NCI-H146 treated with DMSO at 0.1 percent for 48 hours (cell line): Measurements from ENCODE around the gene TBC1D32.
"Not testable (repeated sequence)": the region's sequence is repeated elsewhere in the genome, so short reads cannot be mapped to it uniquely, and the experiment has no call there.

Experiments
- DNase-seq: peaks from one replicate; lab custom pipeline; 2025; ENCODE audit not compliant: unreplicated experiment; lab: John Stamatoyannopoulos, UW

The TBC1D32 gene

DNA sequence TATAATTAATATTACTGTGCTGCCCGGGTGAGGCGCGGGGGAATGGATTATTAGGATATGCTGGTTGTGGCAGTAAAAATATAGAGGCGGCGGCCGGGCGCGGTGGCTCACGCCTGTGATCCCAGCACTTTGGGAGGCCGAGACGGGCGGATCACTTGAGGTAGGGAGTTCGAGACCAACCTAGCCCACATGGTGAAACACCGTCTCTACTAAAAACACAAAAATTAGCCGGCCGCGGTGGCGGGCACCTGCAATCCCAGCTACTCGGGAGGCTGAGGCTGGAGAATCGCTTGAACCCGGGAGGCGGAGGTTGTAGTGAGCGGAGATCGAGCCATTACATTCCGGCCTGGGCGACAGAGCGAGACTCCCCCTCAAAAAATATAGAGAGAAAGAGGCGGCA is 586 bp downstream of the TBC1D32 start:
- DNase-seq = not testable (repeated sequence)

DNA sequence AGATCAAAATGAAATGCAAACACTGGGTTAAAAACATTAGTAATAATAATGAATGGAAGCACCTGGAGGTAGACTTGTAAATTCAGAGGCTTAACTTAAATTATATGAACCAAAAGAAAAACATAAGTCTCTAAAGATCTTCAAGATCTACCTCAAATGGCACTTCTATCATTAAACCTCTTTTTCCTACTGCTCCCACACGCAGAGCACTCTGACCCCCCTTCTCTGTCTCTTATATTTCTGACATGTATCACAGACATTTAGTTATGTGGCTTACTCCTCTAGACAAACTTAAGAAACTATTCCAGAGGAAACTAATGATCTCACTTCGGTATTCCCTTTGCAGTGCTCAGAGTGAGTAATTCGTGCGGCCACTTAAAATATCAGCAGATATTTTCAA is 1.1 kb downstream of the TBC1D32 start:
- DNase-seq = no peak

DNA sequence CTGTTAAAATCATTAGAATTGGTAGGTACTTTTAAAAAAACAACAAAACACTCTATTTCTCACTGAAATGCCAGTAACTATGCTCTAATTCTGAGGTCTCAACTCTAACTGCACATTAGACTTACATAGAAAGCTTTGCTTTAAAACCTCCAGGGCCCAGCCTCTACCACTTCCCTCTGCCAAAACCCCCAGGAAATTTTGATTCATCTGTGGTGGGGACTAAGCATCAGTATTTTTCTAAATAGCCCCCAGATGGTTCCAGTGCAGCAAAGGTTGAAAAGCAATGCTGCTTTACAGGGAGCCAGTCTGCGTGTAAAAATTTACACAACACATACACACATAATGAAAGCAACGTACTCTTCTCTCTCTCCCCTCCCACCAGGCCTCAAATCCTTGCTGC is 3.8 kb downstream of the TBC1D32 start:
- no peak for DNase-seq

DNA sequence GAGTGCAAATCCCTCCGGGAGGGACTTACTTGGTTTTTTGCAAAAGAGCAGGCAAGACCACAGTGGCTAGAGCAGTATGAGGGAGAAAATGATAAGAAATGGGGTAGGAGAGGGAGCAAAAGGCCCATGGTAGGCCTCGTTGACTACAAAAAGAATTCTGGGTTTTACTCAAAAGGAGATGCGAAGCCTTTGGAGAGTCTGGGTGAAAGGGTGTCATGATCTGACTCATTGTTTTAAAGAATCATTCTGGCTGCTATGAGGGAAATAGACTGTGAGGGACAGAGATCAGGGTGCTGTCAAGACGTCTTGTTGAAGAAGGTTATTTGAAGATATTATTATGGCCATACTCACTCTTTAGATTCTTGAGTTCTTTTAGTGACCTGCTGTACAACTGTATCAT is 13.0 kb downstream of the TBC1D32 start:
- no peak for DNase-seq

DNA sequence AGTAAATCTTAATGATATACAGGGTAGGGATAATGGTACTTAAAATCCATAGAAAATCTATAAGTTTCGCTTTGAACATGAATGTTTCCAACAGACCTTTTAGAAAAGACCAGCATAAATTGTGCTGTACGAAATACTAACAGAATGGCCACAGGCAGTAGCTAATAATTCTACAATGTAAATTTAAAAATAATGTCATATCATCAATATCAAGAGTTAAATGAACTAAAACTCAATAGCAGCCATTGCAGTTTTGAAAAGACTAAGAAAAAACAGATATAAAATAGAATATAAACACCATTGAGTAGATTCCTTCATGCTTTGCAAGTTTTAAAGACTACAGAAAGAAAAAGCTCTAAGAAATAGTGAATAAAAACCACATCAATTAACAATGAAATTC is 14.7 kb downstream of the TBC1D32 start:
- no peak for DNase-seq

DNA sequence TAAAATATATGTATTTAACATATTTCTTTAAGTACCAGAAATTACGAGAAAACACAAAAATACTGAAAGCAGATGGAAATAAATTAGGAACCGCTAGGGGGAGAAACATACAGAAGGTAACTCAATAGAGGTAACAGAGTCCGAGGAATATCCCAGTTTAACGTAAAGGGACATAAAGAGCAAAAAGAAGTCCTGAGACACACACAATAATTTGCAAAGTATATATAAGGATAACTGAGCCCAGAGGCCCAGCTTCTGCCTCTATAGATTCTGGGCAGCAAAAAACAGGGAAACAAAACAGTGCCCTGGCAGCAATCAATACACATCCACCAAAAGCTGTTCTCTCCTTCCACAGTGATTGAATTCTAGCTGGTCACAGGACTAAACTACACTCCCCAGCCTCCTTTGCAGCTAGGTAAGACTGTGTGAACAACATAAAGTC is 15.1 kb downstream of the TBC1D32 start:
- no peak for DNase-seq

DNA sequence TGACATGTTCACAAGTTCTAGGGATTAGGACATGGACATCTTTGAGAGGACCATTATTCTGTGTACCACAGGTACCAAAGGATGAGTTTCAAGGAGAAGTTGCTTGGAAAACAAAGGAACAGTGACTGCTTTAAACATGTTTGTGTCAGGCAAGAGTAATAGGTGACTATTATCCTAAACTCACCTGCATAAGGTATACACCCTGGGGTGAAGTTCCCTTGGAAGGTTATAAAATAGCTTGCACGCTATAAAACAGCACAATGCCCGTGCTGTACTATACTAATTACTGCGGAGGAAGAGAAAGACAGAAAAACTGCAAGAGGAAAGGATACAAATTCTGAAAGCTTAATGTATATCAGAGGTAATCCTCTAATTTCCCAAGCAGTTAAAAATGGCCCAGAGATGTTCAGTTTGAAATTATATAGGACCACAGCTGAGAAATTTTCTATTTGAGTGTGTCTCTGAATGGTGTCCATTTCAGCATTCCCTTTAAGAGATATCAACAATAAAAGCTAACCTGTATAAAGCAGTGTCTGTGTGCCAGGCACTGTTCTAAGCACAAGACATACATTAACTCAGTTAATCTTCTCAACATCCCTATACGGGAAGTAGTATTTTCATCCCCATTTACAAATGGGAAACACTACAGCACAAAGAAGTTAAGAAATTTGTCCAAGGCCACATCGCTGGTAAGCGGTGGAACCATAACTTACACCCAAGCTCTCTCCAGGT is 19.7 kb downstream of the TBC1D32 start:
- no peak for DNase-seq

DNA sequence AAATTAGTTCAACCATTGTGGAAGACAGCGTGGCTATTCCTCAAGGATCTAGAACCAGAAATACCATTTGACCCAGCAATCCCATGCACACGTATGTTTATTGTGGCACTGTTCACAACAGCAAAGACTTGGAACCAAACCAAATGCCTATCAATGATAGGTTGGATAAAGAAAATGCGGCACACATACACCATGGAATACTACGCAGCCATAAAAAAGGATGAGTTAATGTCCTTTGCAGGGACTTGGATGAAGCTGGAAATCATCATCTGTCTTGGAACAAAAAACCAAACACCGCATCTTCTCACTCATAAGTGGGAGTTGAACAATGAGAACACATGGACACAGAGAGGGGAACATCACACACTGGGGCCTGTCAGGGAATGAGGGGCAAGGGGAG is 22.5 kb downstream of the TBC1D32 start:
- not testable (repeated sequence) for DNase-seq

DNA sequence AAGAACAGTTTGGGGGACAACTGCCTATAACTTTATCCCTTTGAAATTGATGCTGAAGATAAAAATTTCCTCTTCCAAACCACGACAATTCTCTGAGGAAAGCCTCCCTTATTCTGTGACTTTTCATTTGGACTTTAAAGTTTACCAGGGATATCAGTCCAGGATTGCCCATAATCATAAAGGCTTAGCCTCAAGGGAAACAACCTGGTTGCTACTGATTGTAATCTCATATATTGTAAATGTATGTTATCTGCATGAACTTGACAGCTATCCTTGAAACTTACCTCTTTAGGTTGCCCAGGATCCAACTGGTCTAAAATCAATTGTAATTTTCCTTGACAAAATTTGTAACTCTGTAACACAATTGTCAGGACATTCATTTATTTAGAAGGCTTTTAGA is 23.8 kb downstream of the TBC1D32 start:
- no peak for DNase-seq

DNA sequence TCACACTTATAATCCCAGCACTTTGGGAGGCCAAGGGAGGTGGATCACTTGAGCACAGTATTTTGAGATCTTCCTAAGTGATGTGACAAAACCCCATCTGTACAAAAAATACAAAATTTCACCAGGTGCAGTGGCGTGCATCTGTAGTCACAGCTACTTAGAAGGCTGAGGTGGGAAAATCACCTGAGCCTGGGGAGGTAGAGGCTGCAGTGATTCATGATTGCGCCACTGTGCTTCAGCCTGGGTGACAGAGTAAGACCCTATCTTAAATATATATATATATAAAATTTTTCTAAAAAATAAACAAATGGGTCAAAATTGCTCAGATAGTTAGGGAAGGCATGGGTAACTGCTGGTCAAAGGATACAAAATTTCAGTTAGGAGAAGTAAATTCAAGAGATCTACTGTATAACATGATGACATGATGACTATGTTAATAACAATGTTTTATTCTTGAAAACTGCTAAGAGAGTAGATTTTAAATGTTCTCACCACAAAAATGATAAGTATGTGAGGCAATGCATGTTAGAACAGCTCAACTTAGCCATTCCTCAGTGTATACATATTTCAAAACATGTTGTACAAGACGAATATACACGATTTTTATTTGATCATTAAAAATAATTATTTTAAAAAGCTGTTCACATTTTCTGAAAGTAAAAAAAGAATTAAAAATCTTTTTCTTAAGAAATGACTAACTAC is 24.4 kb downstream of the TBC1D32 start:
- no peak for DNase-seq

DNA sequence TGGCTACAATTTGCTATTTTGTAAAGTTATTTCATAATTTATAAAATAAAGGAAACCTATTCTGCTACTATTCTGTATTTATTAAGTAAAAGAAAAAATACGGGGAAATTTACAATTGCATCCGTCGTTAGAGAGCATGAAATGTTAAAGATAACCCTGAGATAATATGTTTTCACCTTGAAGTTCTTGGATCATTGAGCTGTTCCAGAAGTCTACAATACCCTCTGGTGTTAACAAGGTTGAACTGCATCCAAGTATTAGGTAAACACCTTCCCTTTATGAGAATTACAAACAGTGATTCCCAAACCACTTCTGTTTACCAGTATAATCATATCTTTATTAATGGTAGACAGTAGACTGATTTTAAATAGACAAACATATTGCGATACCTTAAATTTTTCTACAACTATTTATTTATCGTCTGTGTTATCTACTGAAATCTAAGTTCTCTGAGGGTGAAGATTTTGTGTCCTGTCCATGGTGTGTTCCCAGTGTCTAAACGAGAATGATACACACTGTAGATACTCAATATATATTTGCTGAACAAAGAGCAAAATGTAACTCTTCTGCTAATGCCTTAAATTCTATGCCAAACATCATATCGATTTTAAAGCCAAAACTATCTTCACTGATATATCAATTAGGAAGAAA is 28.2 kb downstream of the TBC1D32 start:
- DNase-seq = peak; percentile 9

DNA sequence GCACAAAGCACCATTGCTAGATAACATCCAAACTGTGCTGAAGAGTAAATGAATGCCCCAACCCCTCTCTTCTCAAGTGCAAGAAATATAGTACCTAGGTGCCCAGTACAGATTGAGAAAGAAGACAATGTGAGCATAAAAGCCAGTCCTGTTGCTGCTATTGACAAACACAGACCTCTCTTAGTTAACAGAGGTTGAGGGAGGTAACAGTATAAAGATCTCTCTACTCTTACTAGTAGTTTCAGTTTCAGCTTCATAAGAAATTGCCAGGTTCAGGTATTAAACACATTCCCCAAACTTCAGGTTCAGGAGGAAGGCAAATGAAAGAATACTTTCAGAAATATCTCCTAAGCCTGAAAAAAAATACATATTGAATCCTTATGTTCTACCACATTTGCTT is 31.4 kb downstream of the TBC1D32 start:
- no peak for DNase-seq

DNA sequence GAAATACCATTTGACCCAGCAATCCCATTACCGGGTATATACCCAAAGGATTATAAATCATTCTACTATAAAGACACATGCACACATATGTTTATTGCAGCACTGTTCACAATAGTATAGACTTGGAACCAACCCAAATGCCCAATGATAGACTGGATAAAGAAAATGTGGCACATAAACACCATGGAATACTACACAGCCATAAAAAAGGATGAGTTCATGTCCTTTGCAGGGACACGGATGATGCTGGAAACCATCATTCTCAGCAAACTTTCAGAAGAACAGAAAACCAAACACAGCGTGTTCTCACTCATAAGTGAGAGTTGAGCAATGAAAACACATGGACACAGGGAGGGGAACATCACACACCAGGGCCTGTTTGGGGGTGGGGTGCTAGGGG is 33.1 kb downstream of the TBC1D32 start:
- not testable (repeated sequence) for DNase-seq

DNA sequence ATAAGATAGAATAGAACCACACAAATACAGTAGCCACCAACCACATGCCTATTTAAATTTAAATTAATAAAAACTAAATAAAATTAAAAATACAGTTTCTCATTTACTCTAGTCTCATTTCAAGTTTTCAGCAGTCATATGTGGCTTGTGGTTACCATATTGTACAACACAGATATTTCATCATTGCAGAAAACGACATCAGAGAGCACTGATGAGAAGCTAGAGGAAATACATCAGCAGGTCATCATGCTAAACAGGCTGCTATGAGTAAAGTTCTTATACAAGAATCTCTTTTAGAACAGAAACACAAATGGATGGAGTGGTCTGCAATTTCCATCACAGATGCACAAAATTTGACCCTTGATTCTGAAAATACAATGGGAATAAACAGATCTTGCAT is 36.6 kb downstream of the TBC1D32 start:
- no peak for DNase-seq

DNA sequence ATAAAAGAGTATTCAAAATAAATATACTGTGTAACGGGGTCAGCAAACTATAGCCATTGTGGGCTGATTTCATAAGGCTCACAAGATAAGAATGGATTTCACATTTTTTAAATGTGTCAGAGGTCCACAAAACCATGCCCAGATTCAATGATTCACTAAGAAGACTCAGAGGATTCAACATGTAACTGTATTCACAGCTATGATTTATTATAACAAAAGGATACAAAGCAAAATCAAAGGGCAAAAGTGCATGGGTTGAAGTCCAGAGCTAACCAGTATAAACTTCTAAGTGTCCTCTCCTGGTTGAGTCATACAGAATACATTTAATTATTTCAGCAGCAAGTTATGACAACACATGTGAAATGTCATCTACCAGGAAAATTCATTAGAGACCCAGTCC is 49.2 kb downstream of the TBC1D32 start:
- DNase-seq = no peak

DNA sequence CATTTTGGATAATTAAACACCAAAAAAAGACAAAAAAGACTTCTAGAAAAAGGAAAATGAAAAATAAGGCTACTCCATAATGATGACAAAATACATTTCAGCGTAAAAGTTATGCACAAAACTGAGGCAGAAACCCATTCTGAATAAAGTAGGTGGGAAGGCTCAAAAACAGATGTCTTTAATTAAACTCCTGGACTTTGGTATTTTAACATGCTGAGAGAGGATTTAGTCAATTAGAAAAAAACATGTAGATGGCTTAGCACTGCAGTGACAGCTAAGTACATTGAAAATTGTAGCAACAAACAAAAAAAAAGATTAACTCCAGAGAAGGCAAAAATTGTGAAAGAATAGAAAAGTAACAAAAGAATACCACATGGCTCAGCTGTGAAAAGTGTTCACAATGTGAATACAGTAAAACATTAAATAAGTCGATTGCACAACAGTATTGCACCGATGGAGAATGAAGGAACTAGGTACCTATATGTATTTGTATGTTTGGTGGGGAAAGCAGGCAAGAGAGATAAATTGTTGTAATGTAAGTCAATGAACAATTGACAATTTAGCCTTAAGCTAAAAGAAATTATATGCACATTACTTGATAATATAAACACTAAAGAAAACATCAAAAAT is 59.5 kb downstream of the TBC1D32 start:
- no peak for DNase-seq

DNA sequence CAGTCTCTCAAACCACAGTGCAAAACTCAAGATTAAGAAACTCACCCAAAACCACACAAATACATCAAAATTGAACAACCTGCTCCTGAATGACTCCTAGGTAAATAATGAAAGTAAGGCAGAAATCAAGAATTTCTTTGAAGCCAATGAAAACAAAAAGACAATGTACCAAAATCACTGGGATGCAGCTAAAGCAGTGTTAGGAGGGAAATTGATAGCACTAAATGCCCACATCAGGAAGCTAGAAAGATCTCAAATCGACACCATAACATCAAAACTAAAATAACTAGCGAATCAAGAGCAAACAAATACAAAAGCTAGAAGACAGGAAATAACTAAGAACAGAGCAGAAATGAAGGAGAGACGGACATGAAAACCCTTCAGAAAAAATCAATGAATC is 70.5 kb downstream of the TBC1D32 start:
- DNase-seq = no peak

DNA sequence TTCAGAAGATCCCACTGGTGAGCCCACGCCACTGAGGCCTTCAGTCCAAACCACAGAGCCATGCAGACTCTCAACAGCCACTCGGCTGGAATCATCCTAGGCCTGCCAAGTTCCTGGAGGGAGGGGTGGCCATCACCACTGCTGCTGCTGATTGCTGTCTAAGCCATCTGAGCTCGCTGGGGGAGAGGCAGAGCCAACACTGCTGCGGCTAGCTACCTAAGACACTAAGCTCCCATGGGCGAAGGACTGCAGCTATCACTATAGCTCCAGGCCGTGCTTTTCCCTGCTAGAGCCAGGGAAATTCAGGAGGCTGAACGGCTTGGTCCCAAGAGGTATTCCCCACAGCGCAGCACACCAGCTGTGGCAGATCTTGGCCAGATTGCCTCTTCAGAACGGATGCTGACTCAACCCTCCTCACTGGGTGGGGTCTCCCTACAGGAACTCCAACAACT is 73.6 kb downstream of the TBC1D32 start:
- DNase-seq = no peak

DNA sequence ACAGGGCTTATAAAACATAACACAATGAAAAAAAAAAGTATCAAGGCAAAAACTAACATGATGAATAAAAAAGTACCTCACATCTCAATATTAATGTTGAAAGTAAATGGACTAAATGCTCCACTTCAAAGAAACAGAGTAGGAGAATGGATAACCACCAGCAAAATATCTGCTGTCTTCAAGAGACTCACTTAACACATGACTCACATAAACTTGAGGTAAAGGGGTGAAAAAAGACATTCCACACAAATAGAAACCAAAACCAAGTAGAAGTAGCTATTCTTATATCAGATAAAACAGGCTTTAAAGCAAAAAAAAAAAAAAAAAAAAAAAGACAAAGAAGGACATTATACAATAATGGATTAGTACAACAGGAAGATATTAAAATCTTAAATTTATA is 86.9 kb downstream of the TBC1D32 start:
- no peak for DNase-seq

DNA sequence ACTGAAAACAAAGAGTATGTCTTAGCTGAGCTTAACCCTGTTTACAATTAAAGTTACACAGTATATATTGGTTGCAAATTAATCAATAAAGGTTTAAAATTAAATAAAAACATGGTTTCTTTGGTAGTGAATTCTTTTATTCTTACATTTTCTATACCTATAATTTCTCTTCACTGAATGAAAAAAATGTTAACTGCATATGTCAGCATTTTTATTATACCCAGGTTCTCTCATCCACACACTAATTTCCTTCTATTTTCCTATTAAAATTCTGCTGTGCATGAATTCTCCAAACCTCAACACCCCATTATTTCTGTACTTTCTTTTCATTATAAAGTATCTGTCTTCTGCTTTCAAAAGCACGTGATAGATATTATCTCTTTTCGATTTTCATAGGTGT is 91.9 kb downstream of the TBC1D32 start:
- DNase-seq = no peak

DNA sequence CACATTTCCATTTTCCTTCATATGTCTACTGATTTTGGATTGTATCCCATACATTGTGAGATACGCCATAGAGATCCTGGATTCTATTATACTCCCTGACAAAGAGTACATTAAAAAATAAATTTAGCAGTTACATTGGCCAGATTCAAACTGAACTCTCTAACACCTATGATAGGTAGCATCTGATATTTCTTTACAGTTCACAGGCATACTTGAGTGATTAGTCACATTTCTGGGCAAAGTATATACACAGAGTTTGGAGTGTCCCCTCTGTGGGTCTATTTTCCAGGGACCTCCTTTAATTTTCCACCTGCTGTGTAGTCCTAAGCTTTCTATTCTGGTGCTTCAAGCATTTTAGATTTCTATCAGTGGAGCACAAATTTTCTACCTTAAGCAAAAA is 96.4 kb downstream of the TBC1D32 start:
- DNase-seq = no peak

DNA sequence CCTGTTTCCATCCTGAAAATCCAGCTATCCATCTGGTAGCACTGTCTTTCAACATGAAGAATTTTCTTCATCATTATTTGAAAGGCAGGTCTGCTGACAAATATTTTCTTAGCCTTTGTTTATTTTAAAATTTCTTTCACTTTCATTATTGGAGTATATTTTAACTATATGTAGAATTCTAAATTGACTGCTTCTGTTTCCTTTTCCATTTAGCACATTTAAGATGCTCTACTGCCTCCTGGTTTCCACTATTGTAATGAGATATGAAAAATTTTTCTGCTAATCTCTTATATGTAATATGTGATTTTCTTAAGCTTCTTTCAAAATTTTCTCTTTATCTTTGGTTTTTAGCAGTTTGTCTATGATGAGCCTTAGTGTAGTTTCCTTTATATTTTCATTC is 97.3 kb downstream of the TBC1D32 start:
- DNase-seq = no peak
